Fibroblast of the aortic adventitia (primary cell): ENCODE results near the gene SLC9A6. TPM values are rescaled to one million over a fixed set of nuclear protein-coding genes. Genes with fewer than 3 reads are reported as not detected.
A peak's percentile ranks its signal among the peaks of the same experiment; 100 is the strongest.

Source experiments
- DNase-seq: peaks from one replicate; pipeline ENCODE4 v3.0.0-alpha.2; 2010; ENCODE audit warnings: low read depth
- H3K4me3 ChIP-seq: 2 replicates; pipeline ENCODE4 v1.5.1; 2011; ENCODE audit warnings: low read depth, mild to moderate bottlenecking, control low read depth, low read length, moderate library complexity
- total RNA-seq: library from RNA; depleted of rRNA; stranded (reverse); fragments of >200 nt; gene quantifications from 2 replicates; pipeline ENCODE4 v1.2.3, GENCODE V29; 2012; ENCODE audit warnings: low replicate concordance
- TF ChIP-seq, protein P1 (sequence below): IDR thresholded peaks from 2 replicates; pipeline ENCODE4 v1.5.1; 2011; ENCODE audit warnings: mild to moderate bottlenecking, low read length, control low read depth, inconsistent platforms; ENCODE audit not compliant: insufficient read depth

The SLC9A6 gene
- total RNA-seq, 1 donor = 26.3 TPM

DNA sequence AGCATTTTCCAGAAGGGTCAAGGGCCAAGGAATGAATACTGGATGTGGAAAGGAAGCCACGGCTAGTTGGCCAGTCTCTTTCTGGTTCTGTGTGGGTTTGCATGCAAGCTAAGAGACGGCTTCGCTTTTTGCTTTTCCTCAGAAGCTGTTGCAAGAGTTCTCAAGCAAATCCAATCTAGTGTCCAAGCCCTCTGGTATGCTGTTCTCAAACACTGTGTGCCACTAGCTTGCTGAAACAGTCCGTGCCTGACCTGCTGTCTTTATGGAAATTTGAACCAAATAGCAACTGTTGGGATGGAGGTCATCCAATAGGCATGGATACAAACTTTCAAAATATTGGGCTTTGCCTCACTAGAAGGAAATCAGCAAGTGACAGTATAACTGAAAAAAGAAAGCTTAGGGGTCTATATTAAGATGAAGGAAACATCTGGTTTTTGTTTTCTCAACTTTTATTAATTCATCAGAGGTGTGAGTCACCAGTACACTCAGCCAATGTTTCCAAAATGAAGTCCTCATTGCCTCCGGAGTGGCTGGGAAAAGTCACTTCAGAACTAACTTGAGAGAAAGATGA, 70.5 kb downstream of the SLC9A6 start:
- TF ChIP-seq, protein P1, sequence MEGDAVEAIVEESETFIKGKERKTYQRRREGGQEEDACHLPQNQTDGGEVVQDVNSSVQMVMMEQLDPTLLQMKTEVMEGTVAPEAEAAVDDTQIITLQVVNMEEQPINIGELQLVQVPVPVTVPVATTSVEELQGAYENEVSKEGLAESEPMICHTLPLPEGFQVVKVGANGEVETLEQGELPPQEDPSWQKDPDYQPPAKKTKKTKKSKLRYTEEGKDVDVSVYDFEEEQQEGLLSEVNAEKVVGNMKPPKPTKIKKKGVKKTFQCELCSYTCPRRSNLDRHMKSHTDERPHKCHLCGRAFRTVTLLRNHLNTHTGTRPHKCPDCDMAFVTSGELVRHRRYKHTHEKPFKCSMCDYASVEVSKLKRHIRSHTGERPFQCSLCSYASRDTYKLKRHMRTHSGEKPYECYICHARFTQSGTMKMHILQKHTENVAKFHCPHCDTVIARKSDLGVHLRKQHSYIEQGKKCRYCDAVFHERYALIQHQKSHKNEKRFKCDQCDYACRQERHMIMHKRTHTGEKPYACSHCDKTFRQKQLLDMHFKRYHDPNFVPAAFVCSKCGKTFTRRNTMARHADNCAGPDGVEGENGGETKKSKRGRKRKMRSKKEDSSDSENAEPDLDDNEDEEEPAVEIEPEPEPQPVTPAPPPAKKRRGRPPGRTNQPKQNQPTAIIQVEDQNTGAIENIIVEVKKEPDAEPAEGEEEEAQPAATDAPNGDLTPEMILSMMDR = no peak
- H3K4me3 ChIP-seq = peak overlapping the region; percentile 2
- DNase-seq = peak; percentile 94

DNA sequence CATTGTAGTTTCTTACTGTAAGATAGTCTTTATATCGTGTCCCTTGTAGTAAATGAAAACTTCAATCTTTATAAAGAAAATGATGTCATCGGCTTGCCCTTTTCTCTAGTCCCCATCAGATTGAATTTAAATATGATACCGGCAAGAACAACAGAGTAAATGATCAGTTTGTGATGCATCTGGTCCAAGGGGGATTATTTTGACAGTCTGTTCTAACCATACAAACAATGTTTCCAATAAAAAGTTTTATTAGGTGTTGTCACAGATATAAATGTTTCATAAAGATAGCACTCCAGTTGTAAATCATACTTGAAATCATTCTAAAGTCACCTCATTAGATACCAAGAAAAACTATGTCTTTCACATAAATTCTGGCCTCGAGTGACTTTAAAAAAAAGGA, 72.3 kb downstream of the SLC9A6 start:
- H3K4me3 ChIP-seq = no peak overlapping the region
- DNase-seq = no peak

DNA sequence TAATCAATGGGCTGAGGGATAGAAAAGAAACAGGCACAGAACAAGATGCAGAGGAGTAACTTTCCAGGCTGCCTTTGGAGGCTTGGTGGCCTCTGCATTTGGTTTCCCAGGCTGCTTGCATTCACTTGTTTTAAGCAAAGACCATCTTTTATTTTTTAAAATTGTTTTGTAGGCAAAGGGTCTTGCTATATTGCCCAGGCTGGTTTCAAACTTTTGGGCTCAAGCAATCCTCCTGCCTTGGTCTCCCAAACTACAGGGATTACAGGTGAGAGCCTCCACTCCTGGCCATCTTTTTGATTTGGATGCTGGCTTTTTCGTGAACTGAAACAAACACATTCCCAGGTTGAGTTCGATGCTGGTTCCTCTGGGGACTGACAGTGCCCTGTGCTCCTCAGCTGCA, 74.1 kb downstream of the SLC9A6 start:
- no peak overlapping the region for H3K4me3 ChIP-seq
- DNase-seq = no peak
- TF ChIP-seq, protein P1 = no peak

More for the DNA sequence above, 72.3 kb downstream of the SLC9A6 start:
- TF ChIP-seq, protein P1 = no peak

DNA sequence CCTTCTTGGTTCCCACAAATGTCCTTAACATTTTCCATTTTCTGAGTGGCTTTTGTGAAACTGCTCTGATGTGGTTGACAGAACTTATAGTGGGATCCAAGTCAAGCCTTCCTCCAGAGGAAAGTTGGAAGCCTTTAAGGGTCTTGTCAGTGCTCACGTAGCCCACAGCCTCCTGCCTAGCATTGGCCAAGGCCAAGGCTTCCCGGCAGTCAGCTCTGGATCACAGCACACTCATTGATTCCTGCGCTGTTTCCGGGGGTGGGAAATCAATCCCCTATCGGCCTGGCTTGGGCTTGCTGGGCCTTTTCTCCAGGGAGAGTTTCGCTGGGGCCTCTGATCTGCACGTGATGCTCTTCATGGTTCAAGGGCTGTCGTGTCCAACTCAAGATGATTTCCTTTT, 76.1 kb downstream of the SLC9A6 start:
- TF ChIP-seq, protein P1 = no peak
- DNase-seq = no peak

DNA sequence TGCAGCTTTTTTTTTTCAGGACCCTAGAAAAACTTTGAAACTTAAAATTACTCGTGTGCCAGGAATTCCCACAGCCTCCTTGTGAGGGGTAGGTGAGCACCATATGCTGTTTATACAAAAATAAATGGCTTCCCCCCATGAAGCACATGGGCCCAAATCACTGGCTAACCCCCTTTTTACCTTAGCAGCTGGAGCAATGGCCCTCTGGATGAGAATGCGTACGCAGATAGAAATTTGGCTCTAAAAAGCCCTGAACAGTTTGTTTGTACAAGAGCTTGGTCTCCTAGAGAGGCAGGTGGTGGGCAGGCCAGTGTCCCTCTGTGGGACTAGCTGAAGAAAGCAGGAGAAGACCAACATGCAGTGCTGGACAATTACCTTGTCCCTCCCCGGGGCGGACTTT, 76.5 kb downstream of the SLC9A6 start:
- no peak for DNase-seq
- no peak overlapping the region for H3K4me3 ChIP-seq
- TF ChIP-seq, protein P1 = no peak

More for the DNA sequence above, 76.1 kb downstream of the SLC9A6 start:
- H3K4me3 ChIP-seq = no peak overlapping the region

DNA sequence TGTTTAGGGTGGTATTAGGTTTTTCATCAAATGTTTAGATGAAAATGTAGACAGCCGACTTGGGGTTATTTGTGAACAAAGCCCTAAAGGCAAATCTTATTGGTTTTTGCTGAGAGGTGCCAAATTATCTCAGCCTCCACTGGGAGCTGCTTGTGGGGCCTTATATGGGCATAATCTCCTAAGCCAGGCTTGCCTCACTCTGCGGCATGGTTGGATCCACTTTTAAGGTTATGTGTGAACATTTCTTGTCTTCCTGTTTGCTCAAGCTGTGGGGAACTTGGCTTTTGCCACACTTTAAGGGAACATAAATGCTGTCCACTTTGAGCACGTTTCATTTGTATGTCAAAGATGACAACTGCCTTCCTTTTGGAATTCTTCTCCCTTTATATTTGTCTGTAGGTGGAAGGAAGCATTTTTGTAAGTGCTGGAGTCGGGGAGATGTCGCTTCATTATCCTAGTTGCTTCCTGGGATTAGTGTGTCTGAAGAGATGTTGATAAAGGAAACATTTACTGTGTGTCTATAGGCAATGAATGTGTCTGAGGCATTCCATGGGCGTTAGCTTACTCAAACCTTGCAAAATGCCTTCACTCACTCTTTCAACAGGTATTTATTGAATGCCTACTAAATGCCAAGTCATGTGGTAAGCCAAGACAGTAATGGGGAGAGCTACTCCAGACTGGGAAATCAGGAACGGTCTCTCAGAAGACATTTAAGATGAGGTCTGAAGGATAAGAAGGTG, 78.3 kb downstream of the SLC9A6 start:
- TF ChIP-seq, protein P1 = no peak
- DNase-seq = peak; percentile 13
- H3K4me3 ChIP-seq = no peak overlapping the region
